ENCODE results near the gene PRKAR1B. TPM values are rescaled to one million over a fixed set of nuclear protein-coding genes. Genes with fewer than 3 reads are reported as not detected.

The PRKAR1B gene
- total and polyA plus RNA-seq, 2 donors: 13.7 to 15.4 TPM

DNA sequence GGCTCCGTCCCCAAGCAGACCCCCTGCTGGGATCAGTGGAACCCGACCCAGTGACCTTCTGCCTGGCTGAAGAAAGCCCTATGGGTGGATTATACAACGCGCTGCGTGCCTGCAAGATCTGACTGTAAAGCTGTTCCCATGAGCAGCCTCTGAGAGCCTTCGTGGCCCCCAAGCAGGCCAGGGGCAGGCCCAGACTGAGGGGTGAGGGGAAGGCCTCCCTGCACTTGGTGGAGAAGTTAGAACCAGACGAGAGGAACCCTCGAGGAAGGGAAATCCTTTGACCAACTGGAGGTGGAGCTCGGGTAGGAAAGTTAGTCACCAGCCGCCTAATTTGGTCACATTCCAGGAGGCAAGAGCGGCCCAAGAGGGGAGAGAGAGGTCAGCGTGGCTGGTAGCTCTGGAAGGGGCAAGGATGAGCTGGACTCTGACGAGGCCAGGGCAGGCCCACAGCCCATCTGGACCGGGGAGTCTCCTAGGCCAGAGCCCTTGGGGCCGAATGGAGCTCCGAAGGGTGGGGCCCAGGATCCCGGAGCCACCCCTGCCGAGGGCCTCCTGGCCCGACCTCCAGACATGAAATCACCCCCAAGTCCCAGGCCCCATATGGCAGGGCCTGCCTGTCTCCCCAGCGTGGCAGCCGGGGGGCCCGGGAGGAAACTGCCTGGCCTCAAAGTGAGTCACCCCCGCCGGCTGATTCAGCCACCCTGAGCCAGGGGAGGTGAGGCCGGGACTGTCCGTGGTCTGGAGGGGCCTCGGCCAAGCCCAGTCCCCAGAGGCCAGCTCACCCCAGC lies 184.2 kb downstream of the PRKAR1B start:
- no peak for DNase-seq (ENCODE audit: low read depth in 6 of 9, low spot score in 9 of 9)
- Histone ChIP-seq H3K27ac (ENCODE audit: low read depth in 1 of 2, low read length in 1 of 2) (no peak overlapping the region), H3K36me3 (ENCODE audit: control insufficient read depth in 2 of 2, insufficient read depth in 2 of 2, low read length in 1 of 2) (no peaks in the 10 kb centered on the region), H3K27me3 (ENCODE audit: control insufficient read depth in 2 of 2, insufficient read depth in 1 of 2, low read length in 1 of 2) (no peaks in the 10 kb centered on the region), H3K9me3 (ENCODE audit: control insufficient read depth in 2 of 2, insufficient read depth in 1 of 2, low read length in 1 of 2) (peaks cover 0 to 14% of the 10 kb centered on the region in 2 donors), H3K4me3 (ENCODE audit: low read length in 2 of 2) (no peak overlapping the region), H3K4me1 (ENCODE audit: control insufficient read depth in 2 of 2, insufficient read depth in 2 of 2, low read length in 2 of 2) (peaks cover 0 to 6% of the 10 kb centered on the region in 2 donors)
- 87% methylated on average over 27 of the region's 27 CpGs for WGBS

DNA sequence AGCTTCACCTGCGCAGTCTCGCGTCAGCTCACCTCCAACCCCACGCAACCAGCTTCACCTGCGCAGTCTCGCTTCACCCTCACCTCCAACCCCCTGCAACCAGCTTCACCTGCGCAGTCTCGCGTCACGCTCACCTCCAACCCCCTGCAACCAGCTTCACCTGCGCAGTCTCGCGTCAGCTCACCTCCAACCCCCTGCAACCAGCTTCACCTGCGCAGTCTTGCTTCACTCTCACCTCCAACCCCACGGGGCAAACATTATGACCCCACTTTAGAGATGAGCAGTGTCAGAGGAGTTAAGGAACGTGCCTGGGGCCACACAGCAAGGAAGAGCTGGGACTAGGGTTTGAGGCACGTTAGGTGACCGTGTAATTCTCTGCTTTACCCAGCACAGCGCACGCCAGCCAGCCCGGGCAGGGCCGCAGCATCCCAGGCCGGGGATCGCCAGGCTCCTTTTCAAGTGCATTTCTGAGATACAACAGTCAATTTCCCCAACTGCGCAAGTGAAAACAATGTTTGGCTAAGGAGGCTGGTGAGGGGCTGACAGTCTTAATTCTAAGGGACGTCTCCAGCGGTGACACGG lies 184.9 kb downstream of the PRKAR1B start:
- no peak overlapping the region for H3K4me3 ChIP-seq (ENCODE audit: low read length in 2 of 2)
- H3K27ac ChIP-seq (ENCODE audit: low read depth in 1 of 2, low read length in 1 of 2): no peak overlapping the region
- H3K27me3 ChIP-seq (ENCODE audit: control insufficient read depth in 2 of 2, insufficient read depth in 1 of 2, low read length in 1 of 2): no peaks in the 10 kb centered on the region
- H3K4me1 ChIP-seq (ENCODE audit: control insufficient read depth in 2 of 2, insufficient read depth in 2 of 2, low read length in 2 of 2): peaks cover 0 to 6% of the 10 kb centered on the region in 2 donors
- DNase-seq (ENCODE audit: low read depth in 6 of 9, low spot score in 9 of 9): no peak
- no peaks in the 10 kb centered on the region for H3K36me3 ChIP-seq (ENCODE audit: control insufficient read depth in 2 of 2, insufficient read depth in 2 of 2, low read length in 1 of 2)
- H3K9me3 ChIP-seq (ENCODE audit: control insufficient read depth in 2 of 2, insufficient read depth in 1 of 2, low read length in 1 of 2): peaks cover 0 to 14% of the 10 kb centered on the region in 2 donors
- 97% methylated on average over 28 of the region's 28 CpGs for WGBS

DNA sequence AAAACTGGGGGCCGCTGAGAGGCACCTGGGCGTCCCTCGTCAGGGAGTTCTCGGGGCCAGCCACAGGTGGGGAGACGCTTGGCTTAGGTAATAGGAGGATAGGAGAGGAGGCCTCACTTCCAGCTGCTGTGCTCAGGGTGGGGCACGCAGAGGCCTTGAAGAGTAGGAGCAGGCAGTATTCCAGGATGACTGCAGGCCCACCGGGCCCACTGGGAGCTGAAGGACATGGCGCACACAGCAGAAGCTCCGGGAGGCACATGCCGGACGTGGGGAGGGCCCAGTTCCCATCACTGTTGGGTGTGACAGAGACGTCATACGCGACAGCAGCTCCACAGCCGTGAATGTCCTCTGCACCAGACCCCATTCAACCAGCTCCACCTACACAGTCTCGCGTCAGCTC lies 185.4 kb downstream of the PRKAR1B start:
- peaks cover 0 to 6% of the 10 kb centered on the region in 2 donors for H3K4me1 ChIP-seq (ENCODE audit: control insufficient read depth in 2 of 2, insufficient read depth in 2 of 2, low read length in 2 of 2)
- WGBS: 96% methylated on average over 17 of the region's 17 CpGs
- no peak overlapping the region for H3K27ac ChIP-seq (ENCODE audit: low read depth in 1 of 2, low read length in 1 of 2)
- H3K4me3 ChIP-seq (ENCODE audit: low read length in 2 of 2): no peak overlapping the region
- DNase-seq (ENCODE audit: low read depth in 6 of 9, low spot score in 9 of 9): no peak
- H3K36me3 ChIP-seq (ENCODE audit: control insufficient read depth in 2 of 2, insufficient read depth in 2 of 2, low read length in 1 of 2): no peaks in the 10 kb centered on the region
- peaks cover 0 to 17% of the 10 kb centered on the region in 2 donors for H3K9me3 ChIP-seq (ENCODE audit: control insufficient read depth in 2 of 2, insufficient read depth in 1 of 2, low read length in 1 of 2)
- H3K27me3 ChIP-seq (ENCODE audit: control insufficient read depth in 2 of 2, insufficient read depth in 1 of 2, low read length in 1 of 2): no peaks in the 10 kb centered on the region

DNA sequence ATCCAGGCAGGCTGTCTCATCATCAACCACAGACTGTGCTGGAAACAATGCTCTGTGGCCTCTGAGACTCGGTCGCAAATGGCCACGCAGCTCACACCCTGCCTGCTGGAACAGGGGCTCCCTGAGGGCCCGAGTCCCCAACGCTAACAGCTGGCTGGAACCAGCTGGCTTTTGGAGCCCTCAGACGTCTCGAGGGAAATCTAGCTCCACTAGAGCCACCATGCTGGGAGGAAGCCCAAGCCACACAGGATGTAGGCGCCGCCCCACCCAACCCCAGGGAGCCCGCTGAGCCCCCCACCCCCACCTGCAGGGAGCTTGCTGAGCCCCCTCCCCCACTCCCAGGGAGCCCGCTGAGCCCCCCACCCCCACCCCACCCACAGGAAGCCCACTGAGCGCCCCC lies 186.1 kb downstream of the PRKAR1B start:
- no peaks in the 10 kb centered on the region for H3K27me3 ChIP-seq (ENCODE audit: control insufficient read depth in 2 of 2, insufficient read depth in 1 of 2, low read length in 1 of 2)
- 73% methylated on average over 12 of the region's 12 CpGs for WGBS
- H3K36me3 ChIP-seq (ENCODE audit: control insufficient read depth in 2 of 2, insufficient read depth in 2 of 2, low read length in 1 of 2): no peaks in the 10 kb centered on the region
- no peak overlapping the region for H3K27ac ChIP-seq (ENCODE audit: low read depth in 1 of 2, low read length in 1 of 2)
- H3K4me1 ChIP-seq (ENCODE audit: control insufficient read depth in 2 of 2, insufficient read depth in 2 of 2, low read length in 2 of 2): peaks cover 0 to 6% of the 10 kb centered on the region in 2 donors
- no peak for DNase-seq (ENCODE audit: low read depth in 6 of 9, low spot score in 9 of 9)
- H3K9me3 ChIP-seq (ENCODE audit: control insufficient read depth in 2 of 2, insufficient read depth in 1 of 2, low read length in 1 of 2): peaks cover 0 to 17% of the 10 kb centered on the region in 2 donors
- H3K4me3 ChIP-seq (ENCODE audit: low read length in 2 of 2): no peak overlapping the region

DNA sequence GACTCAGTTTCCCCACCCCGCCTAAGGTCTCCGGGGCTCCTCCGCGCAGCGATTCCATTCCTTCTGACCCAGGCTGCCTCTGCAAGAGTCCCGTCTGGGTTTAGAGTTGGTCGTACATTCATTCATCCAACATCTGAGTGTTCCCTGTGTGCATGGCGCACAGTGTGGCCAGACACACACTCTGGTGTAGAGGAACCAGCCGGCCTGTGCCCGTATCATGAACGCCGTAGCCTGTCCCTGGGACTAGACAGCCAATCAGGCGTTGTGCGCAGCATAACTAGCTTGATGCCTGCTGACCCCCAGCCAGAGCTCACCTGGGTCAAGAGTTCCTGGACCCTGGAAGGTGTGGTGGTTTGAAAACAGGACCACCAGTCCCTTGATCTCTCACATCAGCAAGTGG lies 186.5 kb downstream of the PRKAR1B start:
- WGBS: 98% methylated on average over 14 of the region's 14 CpGs
- peaks cover 0 to 6% of the 10 kb centered on the region in 2 donors for H3K4me1 ChIP-seq (ENCODE audit: control insufficient read depth in 2 of 2, insufficient read depth in 2 of 2, low read length in 2 of 2)
- peaks cover 0 to 15% of the 10 kb centered on the region in 2 donors for H3K9me3 ChIP-seq (ENCODE audit: control insufficient read depth in 2 of 2, insufficient read depth in 1 of 2, low read length in 1 of 2)

DNA sequence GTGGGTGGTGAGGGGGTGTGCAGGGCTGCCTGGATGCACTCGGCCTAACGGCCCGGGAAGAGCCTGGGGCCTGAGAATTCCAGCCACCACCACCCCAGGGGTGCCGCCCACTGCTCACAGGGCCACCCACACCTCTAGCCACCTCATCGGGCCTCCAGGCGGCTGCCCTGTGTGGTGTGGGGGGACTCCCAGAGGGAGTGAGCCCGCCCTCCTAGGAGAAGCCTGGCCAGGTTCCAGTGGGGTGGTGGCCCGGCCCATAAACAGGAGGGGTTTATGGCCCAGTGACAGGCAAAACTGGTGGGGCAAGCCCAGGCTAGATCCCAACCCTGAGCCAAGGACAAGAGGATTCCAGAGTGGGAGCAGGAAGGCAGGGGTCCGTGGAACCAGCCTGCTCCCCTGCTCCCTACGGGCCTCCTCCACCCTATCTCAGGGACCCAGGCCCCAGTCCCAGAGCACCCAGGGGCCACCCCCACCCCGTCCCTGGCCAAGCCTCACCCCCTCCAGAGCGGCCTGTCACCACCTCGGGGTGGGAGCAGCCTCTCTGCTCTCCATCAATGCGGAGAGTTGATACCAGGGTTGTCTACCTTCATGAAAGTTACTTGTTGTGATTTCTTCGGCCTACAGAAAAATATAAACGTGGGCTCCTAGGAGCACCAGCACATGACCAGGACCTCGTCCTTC lies 187.2 kb downstream of the PRKAR1B start:
- Histone ChIP-seq H3K9me3 (ENCODE audit: control insufficient read depth in 2 of 2, insufficient read depth in 1 of 2, low read length in 1 of 2) (peaks cover 0 to 11% of the 10 kb centered on the region in 2 donors), H3K27ac (ENCODE audit: low read depth in 1 of 2, low read length in 1 of 2) (no peak overlapping the region), H3K36me3 (ENCODE audit: control insufficient read depth in 2 of 2, insufficient read depth in 2 of 2, low read length in 1 of 2) (no peaks in the 10 kb centered on the region), H3K27me3 (ENCODE audit: control insufficient read depth in 2 of 2, insufficient read depth in 1 of 2, low read length in 1 of 2) (no peaks in the 10 kb centered on the region), H3K4me1 (ENCODE audit: control insufficient read depth in 2 of 2, insufficient read depth in 2 of 2, low read length in 2 of 2) (peaks cover 0 to 6% of the 10 kb centered on the region in 2 donors), H3K4me3 (ENCODE audit: low read length in 2 of 2) (no peak overlapping the region)
- 92% methylated on average over 17 of the region's 17 CpGs for WGBS
- DNase-seq (ENCODE audit: low read depth in 6 of 9, low spot score in 9 of 9): peak in 1 of 9 donors; percentile 22

More for the DNA sequence above, 186.5 kb downstream of the PRKAR1B start:
- H3K27me3 ChIP-seq (ENCODE audit: control insufficient read depth in 2 of 2, insufficient read depth in 1 of 2, low read length in 1 of 2): no peaks in the 10 kb centered on the region
- H3K36me3 ChIP-seq (ENCODE audit: control insufficient read depth in 2 of 2, insufficient read depth in 2 of 2, low read length in 1 of 2): no peaks in the 10 kb centered on the region
- no peak overlapping the region for H3K4me3 ChIP-seq (ENCODE audit: low read length in 2 of 2)
- no peak for DNase-seq (ENCODE audit: low read depth in 6 of 9, low spot score in 9 of 9)
- H3K27ac ChIP-seq (ENCODE audit: low read depth in 1 of 2, low read length in 1 of 2): no peak overlapping the region

DNA sequence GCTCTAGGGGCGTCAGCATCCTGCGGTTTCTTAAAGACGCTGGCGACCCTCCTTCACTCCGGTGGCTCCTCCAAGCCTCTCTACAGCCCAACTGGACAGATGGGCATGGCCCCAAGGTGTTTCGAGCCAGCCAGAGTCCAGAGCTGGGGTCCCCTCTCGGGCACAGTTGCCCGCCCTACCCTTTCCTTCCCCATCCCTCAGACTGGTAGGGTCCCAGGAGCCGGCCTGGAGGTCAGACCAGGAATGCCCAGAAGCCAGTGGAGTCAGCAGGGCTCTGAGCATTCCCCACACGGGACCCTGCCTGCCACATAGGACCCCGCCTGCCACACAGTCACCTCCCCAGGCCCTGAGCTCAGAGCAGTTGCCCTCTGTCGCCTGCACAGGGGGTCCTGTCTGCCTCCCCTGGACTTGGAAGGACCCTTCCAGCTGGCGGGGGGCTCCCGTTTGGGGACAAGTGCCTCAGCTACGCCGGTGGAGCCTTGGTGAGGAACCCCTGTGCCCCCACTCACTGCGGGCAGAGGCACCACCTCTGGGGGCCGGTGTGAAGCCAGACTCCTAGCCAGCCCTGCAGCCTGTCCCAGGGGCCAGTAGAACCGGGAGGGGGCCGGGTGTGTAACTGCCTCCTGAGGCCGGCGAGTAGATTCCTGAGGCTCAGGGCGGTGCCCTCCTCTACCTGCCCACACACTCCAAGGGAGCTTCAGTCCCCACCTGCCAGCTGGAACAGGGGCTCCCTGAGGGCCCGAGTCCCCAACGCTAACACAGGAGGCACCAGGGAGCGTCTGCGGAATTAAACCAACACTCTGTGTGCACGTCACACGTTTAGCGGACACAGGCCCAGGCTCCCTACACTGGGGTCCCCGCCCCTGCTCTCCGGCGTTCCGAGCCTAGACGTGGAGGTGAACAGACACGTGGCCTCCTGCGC lies 188.1 kb downstream of the PRKAR1B start:
- Histone ChIP-seq H3K27ac (ENCODE audit: low read depth in 1 of 2, low read length in 1 of 2) (no peak overlapping the region), H3K27me3 (ENCODE audit: control insufficient read depth in 2 of 2, insufficient read depth in 1 of 2, low read length in 1 of 2) (peaks cover 0 to 2% of the 10 kb centered on the region in 2 donors), H3K36me3 (ENCODE audit: control insufficient read depth in 2 of 2, insufficient read depth in 2 of 2, low read length in 1 of 2) (no peaks in the 10 kb centered on the region), H3K4me3 (ENCODE audit: low read length in 2 of 2) (no peak overlapping the region), H3K9me3 (ENCODE audit: control insufficient read depth in 2 of 2, insufficient read depth in 1 of 2, low read length in 1 of 2) (peaks cover 0 to 11% of the 10 kb centered on the region in 2 donors), H3K4me1 (ENCODE audit: control insufficient read depth in 2 of 2, insufficient read depth in 2 of 2, low read length in 2 of 2) (peaks cover 0 to 6% of the 10 kb centered on the region in 2 donors)
- WGBS: 86% methylated on average over 37 of the region's 37 CpGs
- no peak for DNase-seq (ENCODE audit: low read depth in 6 of 9, low spot score in 9 of 9)

DNA sequence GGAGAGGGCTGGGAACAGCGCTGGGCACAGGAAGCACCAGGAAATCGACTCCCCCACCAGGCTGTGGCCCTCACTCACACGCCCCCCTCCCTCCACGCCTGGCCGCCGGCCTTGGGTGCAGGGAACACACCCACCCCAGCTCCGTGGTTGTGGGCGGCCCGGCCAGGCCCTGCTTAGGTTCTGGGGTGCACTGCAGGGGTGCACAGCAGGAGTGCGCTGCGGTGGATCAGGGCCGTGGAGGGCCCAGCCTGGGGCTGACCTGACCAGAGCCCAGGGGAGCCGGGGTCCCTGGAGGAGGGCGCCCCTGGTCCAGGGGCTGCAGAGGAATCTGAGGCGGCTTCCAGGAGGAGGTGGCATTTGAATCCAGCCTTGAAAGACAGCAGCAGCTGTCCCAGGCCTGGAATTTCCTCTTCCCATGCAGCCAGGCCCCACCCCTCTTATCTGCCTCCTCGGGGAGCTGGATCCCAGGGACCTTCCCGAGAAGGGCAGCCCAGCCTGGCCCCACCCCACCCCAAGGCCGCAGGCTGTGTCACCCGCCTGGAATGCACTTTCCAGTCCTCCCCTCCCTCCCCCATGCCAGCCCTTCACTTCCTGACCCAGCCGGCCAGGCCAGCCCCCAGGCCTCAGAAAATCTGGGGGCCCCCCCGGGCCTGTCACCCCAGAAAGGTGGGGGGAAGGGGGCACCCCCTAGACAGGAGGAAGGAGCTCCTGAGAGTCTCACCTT lies 189.0 kb downstream of the PRKAR1B start:
- DNase-seq (ENCODE audit: low read depth in 6 of 9, low spot score in 9 of 9): no peak
- no peak overlapping the region for H3K4me3 ChIP-seq (ENCODE audit: low read length in 2 of 2)
- WGBS: 69% methylated on average over 21 of the region's 21 CpGs

More for the DNA sequence above, 189.0 kb downstream of the PRKAR1B start:
- Histone ChIP-seq H3K27ac (ENCODE audit: low read depth in 1 of 2, low read length in 1 of 2) (no peak overlapping the region), H3K27me3 (ENCODE audit: control insufficient read depth in 2 of 2, insufficient read depth in 1 of 2, low read length in 1 of 2) (peaks cover 0 to 2% of the 10 kb centered on the region in 2 donors), H3K36me3 (ENCODE audit: control insufficient read depth in 2 of 2, insufficient read depth in 2 of 2, low read length in 1 of 2) (no peaks in the 10 kb centered on the region), H3K4me1 (ENCODE audit: control insufficient read depth in 2 of 2, insufficient read depth in 2 of 2, low read length in 2 of 2) (peaks cover 0 to 6% of the 10 kb centered on the region in 2 donors), H3K9me3 (ENCODE audit: control insufficient read depth in 2 of 2, insufficient read depth in 1 of 2, low read length in 1 of 2) (peaks cover 0 to 11% of the 10 kb centered on the region in 2 donors)
